ENCODE data around the gene RAB6B.

Gene RAB6B

DNA sequence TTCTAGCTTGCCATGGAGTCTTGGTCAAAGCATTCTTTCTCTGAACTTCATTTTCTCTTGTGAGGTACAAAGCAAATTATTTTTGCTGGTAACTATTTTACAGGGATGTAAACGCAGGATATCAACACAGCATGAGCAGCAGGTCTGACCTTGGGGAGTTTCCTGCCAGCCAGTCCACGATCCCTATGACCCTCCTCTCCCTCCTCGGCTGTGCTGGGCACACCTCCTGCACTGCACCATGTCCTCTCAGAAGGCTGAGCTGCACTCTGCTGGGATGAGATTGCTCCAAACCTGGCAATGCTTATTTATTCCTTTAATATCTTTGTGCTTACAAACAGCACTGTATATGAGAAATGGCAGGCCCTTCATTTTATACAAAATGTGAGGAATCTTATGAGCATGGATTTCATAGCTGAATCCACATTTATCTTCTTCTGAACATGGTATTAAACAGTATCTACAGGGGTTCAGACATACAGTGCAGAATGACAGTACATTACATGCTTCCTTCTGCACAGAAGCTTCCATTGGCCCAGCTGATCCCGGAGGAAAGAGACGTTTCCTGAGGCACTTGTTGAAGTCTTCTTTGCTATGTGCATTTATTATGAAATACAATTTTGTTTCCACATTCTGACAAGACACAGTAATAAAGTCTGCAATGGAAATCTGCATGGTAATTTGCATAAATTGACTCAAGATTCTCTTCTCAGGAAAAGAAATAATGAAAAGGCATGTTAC, 41.2 kb downstream of the RAB6B start:
- no peak for DNase-seq

DNA sequence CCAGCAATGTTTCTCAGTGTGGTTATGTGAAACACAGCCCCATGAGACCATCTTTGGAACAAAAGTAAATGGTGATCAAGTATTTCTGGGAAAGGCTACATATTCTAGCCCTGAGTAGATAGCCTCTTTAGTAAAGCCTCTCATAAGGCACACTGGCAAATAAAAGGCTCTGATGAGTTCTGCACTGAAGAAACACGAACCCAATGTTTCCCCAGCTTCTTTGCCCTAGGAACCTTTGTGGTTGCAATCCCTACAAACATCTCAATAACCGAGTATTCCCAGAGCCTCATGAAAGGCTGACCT, 41.8 kb downstream of the RAB6B start:
- no peak for DNase-seq

DNA sequence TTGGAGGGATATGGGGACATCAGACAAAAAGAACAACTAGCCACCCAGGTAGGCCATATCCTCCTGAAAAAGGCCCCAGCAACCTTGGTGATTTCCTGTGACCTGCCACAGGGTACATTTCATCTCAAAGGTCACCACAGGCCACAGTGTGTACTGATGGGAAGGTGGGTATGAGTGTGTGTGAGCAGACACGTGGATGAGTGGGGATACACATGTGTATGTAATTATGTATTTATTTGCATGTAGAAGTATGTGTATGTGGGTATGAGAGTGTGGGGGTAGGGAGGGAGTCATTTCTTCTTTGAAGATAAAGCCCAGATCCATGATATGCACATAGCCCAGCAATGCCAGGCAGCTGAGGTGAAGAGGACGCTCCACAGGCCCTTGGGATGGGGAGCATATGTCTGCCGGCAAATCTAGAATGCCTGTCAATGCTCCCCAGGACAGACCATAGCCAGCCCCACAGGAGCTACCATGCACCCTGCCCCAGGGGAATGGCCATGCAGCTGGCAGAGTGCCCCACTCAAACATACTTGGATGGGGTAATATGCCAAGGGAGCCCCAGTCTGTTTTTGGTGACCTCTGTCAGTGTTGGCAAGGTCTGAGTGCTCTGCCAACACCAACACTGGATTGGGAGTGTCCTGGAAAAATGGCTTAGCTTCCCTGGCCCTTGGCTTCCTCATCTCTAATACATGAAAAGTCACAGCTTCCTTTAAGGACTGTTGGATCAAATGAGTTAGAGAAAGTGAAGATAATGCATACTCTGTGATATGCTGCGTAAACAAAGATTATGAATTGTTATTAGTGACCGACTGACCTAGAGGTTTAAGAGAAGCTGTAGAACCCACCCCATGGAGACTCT, 42.4 kb downstream of the RAB6B start:
- DNase-seq = no peak

DNA sequence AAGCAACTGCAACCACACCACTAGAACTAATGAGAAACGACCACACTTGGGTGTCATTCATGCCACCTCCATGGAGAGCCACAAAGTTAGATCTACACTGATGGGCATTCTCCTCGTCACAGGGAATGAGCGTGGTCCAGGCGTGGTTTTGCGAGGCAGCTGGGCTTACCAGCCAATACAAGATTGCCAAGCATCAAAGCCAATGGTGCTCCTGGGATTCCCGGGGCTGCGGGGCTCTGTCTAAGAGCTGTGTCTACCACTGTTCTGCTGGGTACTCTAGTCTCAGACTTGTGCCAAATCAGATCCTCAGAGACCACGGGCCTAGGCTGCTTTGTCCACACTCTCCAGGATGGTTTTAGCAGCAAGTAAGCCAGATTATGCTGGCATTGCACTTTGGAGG, 43.8 kb downstream of the RAB6B start:
- DNase-seq = no peak

DNA sequence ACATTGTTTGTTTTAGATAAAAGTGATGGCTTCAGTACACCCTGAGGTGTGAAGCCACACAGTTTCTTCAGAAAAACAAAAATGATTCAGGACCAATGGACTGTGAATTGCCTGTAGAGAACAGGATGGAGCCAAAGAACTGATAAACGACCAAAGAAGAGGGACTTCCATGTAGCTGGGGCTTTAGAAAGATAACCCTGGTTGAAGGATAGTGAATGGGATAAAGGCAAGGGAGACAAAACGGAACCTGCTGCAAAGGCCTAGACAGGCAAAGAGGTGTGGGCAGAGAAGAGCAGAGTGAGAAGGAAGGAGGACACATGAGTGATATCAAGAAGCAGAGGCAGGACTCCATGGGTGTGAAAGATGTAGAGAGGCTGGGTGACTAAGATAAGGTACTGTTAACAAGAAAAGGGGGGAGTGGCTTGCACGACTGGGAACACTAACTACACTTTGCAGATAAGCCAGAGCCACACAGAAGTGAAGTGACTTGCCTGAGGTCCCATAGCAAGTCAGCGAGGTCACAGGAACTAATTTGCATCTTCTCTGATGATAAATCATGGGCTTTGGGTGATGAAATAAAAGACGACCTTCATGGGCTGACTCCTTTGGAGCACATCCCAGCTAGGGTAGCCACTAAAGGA, 44.3 kb downstream of the RAB6B start:
- DNase-seq = no peak

DNA sequence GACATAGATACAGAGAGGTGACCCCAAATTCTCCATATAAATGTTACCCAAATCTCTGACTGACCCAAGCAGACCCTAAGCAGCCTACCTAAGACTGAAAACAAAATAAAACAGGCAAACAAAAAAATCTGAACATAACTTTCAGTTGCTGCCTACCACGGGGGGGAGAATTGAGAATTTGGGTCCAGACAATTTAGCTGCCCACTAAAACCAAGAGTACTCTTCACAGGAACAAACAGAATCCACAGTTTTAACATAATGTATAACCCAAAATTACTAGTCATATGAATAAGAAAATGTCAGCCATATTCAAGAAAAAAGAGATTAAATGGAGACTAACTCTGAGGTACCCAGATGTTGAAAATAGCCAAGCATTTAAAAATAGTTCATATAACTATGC, 45.6 kb downstream of the RAB6B start:
- no peak for DNase-seq

DNA sequence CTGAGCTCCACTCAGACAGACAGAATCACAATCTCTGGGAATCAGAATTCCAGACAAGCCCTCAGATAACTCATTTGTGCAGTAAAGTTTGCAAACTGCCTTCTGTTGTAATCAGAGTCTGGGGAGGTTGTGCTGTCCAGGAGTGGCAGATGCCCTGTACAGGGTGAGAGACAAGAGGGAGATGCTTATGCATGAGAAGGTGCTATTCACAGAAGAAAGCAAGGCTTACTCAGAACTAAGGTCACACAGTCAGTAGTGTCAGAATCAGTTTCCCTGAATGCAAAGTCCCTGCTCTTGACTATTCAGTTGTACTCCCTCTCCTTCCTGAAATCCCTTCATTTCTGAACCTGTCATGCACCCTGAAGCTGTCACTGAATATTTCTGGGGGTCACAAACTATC, 46.3 kb downstream of the RAB6B start:
- DNase-seq = no peak

DNA sequence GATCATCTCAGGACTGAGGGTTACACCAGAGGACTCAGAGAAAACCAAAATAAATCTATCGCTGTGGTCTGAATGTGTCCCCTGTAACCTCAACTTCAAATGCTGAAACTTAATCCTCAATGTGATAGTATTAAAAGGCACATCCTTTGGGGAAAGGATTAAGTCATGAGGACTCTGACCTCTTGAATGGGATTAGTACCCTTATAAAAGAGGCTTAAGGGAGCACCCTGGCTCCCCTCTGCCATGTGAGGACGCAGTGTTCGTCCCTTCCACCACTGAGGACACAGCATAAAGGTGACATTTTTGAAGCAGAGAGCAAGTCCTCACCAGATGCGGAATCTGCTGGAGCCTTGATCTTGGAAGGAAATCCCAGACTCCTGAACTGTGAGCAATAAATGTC, 50.6 kb downstream of the RAB6B start:
- no peak for DNase-seq

DNA sequence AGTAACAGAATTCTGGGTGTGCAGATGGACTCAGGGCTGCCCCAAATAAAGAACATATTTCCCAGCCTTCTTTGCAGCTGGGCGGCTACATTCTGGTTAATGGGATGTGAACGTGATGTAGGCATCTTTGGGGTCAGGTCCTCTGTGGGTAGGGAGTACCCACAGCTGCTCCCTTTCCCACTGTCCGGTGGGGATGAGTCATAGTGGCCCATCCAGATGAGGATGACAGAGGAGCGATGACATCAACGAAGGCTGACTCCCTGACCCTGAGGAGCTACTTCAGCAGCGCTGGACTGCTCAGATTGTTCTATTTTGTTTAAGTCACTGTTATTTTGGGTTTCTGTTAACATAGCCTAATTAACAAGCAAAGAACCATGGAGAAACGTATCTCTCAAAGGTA, 52.0 kb downstream of the RAB6B start:
- no peak for DNase-seq

DNA sequence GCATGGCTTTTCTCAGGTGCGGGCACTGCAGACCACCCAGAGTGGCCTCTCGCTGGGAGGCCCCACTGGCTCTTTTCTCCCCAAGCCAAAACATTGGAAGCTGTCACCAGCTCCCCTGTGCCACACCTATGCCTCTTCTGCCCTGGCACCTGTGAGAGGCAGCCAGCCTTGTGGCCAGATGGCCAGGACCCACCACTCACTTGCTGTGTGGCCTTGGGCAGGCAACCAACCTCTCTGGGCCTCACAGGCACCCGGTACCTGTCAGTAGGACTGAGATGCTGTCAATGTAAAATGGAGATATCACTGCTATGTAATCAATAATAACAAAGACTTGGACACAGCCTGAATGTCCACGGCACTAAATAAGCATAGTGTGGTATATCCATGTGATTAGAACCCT, 53.5 kb downstream of the RAB6B start:
- no peak for DNase-seq

DNA sequence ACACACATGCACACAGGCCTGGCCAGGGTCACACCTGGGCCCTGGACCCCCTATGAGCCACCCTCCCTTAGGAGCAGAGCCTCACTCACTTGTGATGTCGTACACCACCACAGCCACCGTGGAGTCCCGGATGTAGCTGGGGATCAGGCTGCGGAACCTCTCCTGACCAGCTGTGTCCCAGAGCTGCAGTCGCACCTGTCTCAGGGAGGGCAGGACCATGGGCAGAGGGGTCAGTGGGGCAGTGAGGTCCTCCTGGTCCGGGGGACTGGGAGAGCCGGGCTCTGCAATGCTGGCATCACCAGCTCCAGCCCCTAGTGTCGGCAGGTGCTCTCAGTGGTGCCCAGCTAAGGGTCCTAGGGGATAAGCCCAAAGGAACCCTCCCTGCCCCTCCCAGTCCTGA, 54.5 kb downstream of the RAB6B start:
- no peak for DNase-seq

DNA sequence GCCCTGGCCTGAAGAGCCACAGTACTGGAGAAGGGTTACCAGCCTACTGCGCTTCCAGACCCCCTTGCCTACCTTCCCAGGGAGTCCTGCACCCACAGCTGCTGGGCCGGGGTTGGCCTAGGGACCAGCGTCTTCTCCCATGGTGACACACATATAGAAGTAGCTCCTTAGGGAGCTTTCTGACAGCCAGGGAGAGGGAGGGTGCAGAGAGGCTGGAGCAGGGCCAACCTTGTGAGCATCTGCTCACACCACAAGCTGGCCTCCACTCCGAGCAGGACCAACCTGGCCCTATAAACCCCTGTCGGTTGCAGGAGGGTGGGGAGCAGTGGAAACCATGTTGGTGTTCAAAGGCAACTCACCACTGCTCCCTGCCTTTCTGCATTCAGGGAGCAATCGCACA, 54.9 kb downstream of the RAB6B start:
- no peak for DNase-seq

DNA sequence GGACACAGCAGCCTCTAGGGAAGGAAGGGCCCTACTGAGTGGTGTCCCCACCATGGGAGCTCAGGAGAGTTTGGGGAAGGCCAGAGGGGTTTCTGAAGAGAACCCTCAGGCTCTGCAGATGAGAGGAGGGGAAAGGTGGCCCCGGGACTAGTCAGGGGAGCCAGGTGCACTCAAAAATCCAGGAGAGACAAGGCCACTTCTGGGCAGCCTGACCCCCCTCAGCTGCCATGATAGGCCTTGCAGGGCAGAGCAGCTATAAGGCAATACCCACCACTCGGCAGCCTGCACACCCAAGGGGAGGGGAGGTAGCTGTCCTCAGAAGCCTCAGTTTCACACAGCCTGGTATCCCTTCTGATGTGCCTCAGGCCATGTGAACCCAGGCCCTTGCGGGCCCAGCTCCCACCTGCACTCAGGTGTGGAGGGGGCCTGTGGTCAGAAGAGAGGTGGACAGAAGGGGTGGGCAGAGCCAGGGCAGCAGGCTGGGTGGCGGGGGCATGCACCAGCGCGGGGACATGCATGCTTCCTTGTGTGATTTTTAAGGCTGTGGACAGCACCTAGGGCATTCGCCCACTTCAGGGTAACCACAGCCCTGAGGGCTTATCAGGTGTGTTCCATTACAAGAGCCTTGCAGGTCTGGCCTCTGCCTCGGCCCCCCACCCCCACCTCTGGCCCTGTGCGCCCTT, 55.5 kb downstream of the RAB6B start:
- DNase-seq = no peak

DNA sequence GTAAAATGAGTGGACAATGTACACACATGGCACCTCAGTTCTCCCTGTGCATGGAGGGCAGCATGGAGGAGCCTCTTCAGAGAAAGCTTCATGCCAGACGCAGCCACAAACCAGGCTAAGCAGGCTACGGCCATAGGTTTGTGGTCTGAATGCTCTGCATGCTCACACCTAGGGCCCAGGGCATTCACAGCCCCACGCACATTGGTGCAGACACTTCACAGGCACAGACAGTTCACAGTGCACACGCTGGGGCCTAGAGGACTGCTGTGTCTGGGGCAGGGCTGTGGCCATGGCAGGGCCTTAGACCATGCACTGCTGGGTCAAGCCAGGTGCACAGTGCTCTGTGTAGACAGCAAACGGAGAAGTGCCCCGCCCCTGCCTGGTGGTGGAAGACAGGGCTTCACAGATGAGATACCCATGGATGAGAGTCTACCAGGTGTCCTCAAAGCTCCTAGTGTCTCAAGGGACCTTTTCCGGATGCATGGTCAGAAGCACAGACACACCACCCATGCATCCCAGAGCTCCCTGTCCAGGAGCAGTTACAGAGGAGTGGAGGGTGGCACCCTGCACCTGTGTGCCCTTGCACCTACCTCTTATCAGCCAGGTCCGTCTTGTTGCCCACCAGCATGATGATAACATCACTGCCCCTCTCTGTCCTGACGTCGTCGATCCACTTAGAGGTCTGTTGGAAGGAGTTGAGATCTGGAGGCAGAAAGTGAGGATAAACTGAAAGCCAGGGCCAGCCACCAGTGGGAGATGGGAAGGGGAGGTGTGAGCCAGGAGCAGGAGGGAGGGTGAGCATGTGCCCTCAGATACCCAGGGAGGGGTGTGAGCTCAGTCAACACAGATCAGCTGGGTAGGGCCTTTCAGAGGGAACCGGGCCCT, 56.5 kb downstream of the RAB6B start:
- DNase-seq = no peak

DNA sequence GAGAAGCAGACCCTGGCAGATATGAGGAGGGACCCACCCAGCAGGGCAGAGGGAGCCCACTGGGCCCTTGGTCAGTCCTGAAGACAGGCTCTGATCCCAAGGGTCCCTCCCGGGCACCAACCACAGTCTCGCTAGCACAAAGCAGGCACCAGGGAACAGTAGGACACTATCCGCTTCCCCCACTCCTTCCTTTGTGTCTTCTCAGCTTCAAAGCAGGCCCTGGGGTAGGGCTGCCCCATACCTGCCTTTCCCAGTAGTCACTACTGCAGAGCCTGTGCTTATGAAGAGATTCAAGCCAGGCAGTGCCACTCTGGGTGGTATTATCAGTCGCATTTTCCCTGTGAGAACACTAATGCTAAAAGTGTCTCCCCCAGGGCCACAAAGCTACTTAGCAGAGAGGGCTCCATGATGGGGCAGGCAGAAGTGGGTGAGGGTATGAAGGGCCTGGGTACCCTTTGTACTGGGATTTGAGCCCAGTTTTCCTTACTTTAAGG, 57.3 kb downstream of the RAB6B start:
- no peak for DNase-seq

DNA sequence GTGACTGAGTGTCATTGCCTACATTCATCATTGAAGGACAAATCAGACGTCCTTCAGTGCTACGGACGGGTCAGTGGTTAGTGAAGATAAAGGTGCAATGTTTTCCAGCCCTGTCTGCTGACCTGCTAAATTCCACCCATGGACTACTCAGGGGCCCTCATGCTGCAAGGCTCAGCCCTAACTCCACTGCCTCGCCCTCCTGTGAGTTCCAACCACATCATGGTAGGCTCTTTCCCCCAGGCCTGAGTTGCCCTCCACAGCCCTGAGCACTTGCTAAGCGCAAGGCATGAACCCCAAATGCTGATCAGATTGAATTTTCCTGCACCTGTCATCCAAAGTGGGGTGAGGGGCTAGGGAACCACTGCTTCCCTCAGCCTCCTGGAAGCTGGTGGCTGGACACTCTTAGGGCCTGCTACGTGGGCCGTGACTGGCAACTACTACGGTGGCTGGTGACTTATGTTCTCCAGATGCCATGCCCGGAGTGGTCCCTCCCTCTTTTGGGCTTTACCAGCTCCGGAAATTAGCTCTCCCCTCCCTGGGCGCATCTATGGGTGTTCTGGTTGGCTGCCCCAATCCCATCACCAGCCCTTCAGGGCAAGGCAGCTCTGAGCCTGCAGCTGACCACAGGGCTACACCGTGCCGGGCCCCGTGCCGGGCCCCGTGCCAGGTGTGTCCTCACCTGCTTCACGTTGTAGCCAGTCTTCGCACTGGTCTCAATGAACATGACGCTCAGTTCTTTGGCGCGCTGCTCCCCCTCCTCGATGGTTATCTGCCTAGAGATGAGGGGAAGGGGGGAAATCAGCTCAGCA, 58.0 kb downstream of the RAB6B start:
- DNase-seq = no peak

DNA sequence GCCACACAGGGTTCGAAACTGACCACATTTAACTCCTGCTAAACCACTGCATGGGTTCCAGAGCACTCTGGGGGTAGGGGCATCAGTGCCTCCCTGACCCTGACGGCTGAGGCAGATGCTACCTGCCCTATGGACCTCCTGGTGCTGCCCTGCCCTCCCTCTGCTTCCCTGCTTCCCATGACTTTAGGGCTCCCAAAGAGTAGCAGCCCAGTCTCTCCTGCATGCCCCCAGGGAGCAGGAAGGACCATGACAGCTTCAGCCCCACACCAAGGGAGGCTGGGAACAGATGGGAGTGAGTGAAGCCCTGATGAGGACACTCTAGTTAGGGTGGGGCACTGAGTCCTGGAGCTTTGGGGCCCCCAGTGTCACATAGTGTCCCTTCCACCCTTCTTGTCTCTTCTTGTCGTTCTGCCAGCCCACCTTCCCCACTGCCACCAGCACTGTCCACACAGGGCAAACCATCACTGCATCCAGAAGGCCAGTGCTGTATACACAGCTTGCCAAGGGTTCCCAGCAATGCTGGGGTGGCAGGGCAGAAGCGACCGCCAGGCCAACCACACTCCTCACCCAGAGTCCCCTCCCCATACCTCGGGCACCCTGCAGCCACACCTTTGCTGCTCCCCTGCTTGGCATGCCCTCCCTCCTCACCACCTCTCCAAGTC, 59.1 kb downstream of the RAB6B start:
- DNase-seq = no peak

DNA sequence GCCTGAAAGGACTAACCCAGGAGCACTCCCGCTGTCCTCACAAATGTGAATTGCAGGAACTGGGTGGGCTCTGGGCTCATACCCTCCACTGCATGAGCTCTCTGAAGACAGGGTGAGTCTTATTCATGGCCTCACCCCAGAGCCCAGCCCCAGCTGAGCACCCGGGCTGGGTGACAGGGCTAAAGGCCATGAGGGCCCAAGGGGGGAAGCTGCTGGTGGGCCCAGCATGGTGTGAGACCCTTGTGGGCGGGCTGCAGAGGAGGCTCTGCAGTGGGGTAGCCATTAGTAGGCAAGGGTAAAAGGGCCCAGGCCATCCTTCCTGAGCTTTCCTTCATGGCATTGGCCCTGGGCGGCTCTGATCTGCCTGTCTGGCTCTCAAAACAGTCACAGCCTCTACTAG, 59.7 kb downstream of the RAB6B start:
- DNase-seq = no peak

DNA sequence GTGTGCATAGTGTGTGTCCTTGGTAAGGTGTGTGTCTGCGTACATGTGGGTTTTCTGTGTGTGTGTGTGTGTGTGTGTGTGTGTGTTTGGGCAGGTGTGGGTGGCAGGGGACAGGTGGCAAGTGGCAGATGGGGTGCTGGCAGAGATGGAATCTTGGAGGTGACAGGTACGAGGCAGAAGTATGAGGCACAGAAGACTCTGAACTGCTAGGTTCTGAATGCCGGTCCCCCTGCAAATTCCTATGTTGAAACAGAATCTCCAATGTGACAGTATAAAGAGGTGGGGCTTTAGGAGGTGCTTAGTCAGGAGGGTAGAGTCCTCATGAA, 60.3 kb downstream of the RAB6B start:
- no peak for DNase-seq

DNA sequence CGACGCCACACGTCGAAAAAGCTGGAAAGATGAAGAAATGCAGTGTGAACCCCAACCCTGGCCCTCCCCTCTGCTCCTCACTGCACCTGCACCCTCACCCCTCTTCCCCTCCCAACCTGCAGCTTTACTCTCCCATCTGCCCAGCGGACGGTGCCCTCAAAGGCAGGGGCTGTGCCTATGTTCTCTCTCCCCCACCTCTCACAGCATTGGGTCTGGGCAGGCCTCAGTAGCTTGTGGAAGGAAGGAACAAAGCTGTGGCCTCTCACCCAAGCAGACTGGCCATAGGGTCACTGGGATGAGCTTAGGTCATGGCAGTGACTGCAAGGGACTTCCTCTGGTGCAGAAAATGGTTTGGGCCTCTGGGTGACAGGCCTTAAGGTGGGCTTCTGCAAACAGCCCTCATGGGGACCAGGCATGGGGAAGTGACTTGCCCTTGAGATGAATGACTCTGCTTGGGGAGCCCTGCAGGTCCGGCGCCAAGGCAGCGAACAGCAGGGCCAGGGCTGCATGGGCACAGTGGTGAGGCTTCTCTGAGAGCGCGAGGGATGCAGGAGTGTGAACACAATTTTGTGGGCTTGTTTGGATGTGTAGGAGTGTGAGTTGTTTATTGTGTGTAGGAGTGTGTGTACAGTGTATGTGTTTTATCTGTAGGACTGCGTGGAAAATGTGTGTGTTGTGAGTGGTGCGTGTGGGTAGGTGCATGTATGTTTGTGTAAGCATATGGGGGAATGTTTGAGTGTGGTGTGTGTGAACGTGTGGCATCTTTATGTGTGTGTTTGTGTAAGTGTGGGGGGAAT, 60.9 kb downstream of the RAB6B start:
- DNase-seq = no peak
